GM13976 (cell line): ENCODE results near the gene NPR2.

Source experiments
- DNase-seq: peaks from one replicate; pipeline ENCODE4 v3.0.0; 2012; ENCODE audit warnings: low spot score
- CTCF ChIP-seq: IDR thresholded peaks from 2 replicates; pipeline ENCODE4 v1.5.1; 2012; ENCODE audit warnings: borderline replicate concordance, mild to moderate bottlenecking; ENCODE audit not compliant: insufficient read depth; ENCODE audit errors: extremely low read depth, missing control alignments, control extremely low read depth
- in situ Hi-C: fragments of 300-500 bp; cut with MboI; formaldehyde crosslinking; loops from one replicate; pipeline ENCODE4 v1.12.0; 2022; ENCODE audit warnings: low sequenced_read_pairs, mixed read lengths, inconsistent platforms; ENCODE audit not compliant: unreplicated experiment

NPR2 gene

DNA sequence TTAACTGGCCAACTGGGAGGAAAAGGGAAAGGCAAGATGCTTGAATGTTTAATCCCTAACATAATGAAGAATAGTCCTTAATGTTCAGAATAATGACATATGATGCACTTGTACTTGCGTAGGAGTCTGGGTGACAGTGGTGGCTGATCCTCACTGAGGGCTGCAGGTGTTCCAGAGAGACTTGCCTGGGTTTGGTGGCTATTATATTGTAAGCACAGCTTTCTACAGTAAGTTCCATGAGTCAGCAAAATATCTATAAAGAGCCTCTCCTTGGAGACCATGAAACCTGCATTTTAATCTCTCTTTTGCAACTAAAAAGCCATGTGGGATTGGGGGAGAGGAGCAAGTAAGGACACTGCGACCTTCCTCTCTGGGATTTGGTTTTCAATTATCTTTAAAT lies 1.9 kb upstream of the NPR2 start:
- in situ Hi-C loops = no loop called here
- no peak for TF ChIP-seq CTCF
- DNase-seq = no peak

- no peak for DNase-seq
Measured at GRCh38 chr9:35790025-35790384, 1.4 kb upstream of the NPR2 start.

GRCh38 chr9:35790385-35791296 lies 750 bp upstream of the NPR2 start:
- peak; percentile 85 for DNase-seq
- in situ Hi-C loops = no loop called here

More at GRCh38 chr9:35790025-35790384, 1.4 kb upstream of the NPR2 start:
- TF ChIP-seq CTCF = no peak
- in situ Hi-C loops = no loop called here

DNA sequence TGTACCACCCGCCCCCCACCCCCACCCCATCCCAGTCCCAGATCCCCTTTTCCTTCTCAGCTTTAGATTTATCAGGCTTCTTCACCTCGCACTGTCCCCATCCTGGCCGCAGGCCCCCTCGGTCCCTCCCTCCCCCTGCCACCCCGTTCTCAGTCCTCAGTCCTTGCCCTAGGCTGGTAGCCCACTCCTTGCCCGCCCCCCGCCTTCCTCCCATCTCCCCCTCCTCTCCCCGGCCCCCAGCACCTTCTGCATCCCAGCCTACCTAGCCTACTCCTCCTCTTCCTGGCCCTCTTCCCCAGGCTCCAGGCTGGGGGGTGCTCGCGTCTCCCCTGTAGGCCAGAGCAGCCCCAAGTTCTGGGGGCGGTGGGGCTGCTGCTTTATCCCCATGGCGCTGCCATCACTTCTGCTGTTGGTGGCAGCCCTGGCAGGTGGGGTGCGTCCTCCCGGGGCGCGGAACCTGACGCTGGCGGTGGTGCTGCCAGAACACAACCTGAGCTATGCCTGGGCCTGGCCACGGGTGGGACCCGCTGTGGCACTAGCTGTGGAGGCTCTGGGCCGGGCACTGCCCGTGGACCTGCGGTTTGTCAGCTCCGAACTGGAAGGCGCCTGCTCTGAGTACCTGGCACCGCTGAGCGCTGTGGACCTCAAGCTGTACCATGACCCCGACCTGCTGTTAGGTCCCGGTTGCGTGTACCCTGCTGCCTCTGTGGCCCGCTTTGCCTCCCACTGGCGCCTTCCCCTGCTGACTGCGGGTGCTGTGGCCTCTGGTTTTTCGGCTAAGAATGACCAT lies 828 bp downstream of the NPR2 start:
- TF ChIP-seq CTCF = no peak
- in situ Hi-C loops = no loop called here
- DNase-seq = no peak

More at GRCh38 chr9:35790385-35791296, 750 bp upstream of the NPR2 start:
- peak; percentile 81 for TF ChIP-seq CTCF

DNA sequence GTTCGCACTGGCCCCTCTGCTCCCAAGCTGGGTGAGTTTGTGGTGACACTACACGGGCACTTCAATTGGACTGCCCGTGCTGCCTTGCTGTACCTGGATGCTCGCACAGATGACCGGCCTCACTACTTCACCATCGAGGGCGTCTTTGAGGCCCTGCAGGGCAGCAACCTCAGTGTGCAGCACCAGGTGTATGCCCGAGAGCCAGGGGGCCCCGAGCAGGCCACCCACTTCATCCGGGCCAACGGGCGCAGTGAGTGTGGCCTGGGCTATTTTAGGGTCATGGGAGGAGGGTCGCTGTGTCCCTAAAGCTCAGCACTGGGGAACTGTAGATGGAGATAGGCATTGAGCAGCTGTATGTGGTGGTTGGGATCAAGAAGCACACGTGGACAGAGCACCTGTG lies 1.4 kb downstream of the NPR2 start:
- no peak for DNase-seq
- TF ChIP-seq CTCF = no peak
- in situ Hi-C loops = no loop called here

DNA sequence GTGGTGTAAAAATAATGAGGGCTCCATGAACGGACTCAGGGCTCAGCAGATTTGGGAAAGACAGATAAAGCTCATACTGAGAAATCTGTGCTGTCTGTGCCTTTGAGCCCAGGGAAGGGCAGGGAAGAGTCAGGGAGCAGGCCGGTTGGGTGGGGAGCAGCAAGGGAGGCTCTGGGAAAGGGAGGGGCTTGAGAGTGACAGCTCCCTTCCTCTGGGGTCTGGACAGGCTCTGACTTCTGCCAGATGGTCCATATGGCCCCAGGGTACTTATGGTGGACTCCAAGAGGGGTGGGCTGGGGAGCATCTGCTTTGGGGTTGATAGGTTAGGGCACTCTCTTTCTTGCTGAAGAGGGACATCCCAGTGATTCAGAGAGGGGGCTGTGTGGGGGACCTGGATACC lies 2.1 kb downstream of the NPR2 start:
- TF ChIP-seq CTCF = no peak
- no peak for DNase-seq
- in situ Hi-C loops = no loop called here
